MM.1S (cell line): ENCODE data around the gene UBAC1.
"Not testable (repeated sequence)": the region's sequence is repeated elsewhere in the genome, so short reads cannot be mapped to it uniquely, and the experiment has no call there.

ENCODE experiments used
- DNase-seq: peaks from one replicate; pipeline ENCODE4 v3.0.0-alpha.2; 2015
- H2AFZ ChIP-seq: fragments of 300-600 bp; sonication (generic); 2 replicates; pipeline ENCODE4 v1.6.0; 2016; ENCODE audit warnings: antibody characterized with exemption, low read length
- H3F3A ChIP-seq: fragments of 300-600 bp; sonication (generic); 2 replicates; pipeline ENCODE4 v1.6.1; 2016; ENCODE audit warnings: mild to moderate bottlenecking, antibody characterized with exemption, low read length, moderate library complexity, mixed read lengths; ENCODE audit not compliant: insufficient read depth
- H3K27ac ChIP-seq: fragments of 300-600 bp; sonication (generic); 2 replicates; pipeline ENCODE4 v1.5.1; 2016; ENCODE audit warnings: mild to moderate bottlenecking, low read length
- H3K27me3 ChIP-seq: fragments of 300-600 bp; sonication (generic); replicated peaks from 2 replicates; pipeline ENCODE4 v1.6.0; 2016; ENCODE audit warnings: low read length; ENCODE audit not compliant: insufficient read depth
- H3K36me3 ChIP-seq: fragments of 300-600 bp; sonication (generic); replicated peaks from 2 replicates; pipeline ENCODE4 v1.6.1; 2016; ENCODE audit warnings: mild to moderate bottlenecking, low read length, mixed read lengths; ENCODE audit not compliant: insufficient read depth
- H3K4me1 ChIP-seq: fragments of 300-600 bp; sonication (generic); 2 replicates; pipeline ENCODE4 v1.6.1; 2016; ENCODE audit warnings: low read length, mixed read lengths
- H3K4me2 ChIP-seq: fragments of 300-600 bp; sonication (generic); 2 replicates; pipeline ENCODE4 v1.6.0; 2016; ENCODE audit warnings: low read depth, low read length
- H3K4me3 ChIP-seq: fragments of 300-600 bp; sonication (generic); 2 replicates; pipeline ENCODE4 v1.5.1; 2016; ENCODE audit warnings: low read length, mixed read lengths
- H3K79me2 ChIP-seq: fragments of 300-600 bp; sonication (generic); 2 replicates; pipeline ENCODE4 v1.6.1; 2016; ENCODE audit warnings: mixed run types, low read length, mixed read lengths
- H3K9ac ChIP-seq: fragments of 300-600 bp; sonication (generic); 2 replicates; pipeline ENCODE4 v1.6.1; 2016; ENCODE audit warnings: low read length, mixed read lengths
- H3K9me2 ChIP-seq: fragments of 300-600 bp; sonication (generic); replicated peaks from 2 replicates; pipeline ENCODE4 v1.6.1; 2016; ENCODE audit warnings: mild to moderate bottlenecking, low read length, mixed read lengths; ENCODE audit not compliant: insufficient read depth
- H3K9me3 ChIP-seq: fragments of 300-600 bp; sonication (generic); replicated peaks from 2 replicates; pipeline ENCODE4 v1.6.1; 2016; ENCODE audit warnings: mild to moderate bottlenecking, low read length, mixed read lengths; ENCODE audit not compliant: insufficient read depth
- H4K20me1 ChIP-seq: fragments of 300-600 bp; sonication (generic); 2 replicates; pipeline ENCODE4 v1.6.1; 2016; ENCODE audit warnings: mild to moderate bottlenecking, low read length, moderate library complexity, mixed read lengths; ENCODE audit not compliant: insufficient read depth
- EZH2 ChIP-seq: fragments of 300-600 bp; sonication (generic); optimal IDR thresholded peaks from 2 replicates; pipeline ENCODE3; 2017; ENCODE audit warnings: low read depth, mild to moderate bottlenecking, antibody characterized with exemption, low read length, mixed read lengths
- EZH2phosphoT487 ChIP-seq: fragments of 300-600 bp; sonication (generic); IDR thresholded peaks from 2 replicates; pipeline ENCODE4 v1.6.1; 2018; ENCODE audit warnings: antibody characterized with exemption, low read length
- TF ChIP-seq, protein P1 (sequence below): fragments of 300-600 bp; sonication (generic); IDR thresholded peaks from 2 replicates; pipeline ENCODE4 v1.5.1; 2016; ENCODE audit warnings: antibody characterized with exemption, low read length, mixed read lengths

UBAC1 gene

DNA sequence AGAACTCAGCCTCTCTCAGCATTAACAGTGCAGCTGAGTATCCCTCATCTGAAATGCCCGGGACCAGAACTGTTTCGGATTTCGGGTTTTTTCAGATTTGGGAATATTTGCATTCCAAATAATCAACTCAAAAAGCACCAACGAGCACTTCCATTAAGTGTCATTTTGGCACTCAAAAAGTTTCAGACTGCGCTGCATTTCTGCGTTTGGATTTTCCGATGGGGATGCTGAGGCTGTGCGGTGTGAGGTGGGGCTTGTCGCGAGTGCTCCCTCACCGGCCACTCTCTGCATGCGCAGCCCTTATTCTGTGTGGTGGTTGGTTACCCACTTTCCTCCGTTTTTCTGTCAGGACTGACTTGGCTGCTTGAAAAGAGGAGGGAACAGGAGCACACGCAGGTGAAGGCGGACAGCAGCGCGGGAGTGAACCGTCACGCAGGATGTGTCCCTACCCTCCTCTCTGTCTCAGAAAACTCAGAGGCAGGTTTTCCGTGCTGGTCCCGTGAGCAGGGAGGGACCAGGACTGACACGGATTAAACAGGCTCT is 8.4 kb downstream of the UBAC1 start:
- Histone ChIP-seq H2AFZ (no peak overlapping the region), H3K9me2 (no peaks in the 10 kb centered on the region), H3K36me3 (no peaks in the 10 kb centered on the region; the same call in 1 of the 2 replicates), H4K20me1 (peaks cover 10% of the 10 kb centered on the region; the same call in 1 of the 2 replicates), H3K4me2 (no peak overlapping the region), H3K27ac (no peak overlapping the region), H3K4me3 (no peak overlapping the region), H3F3A (no peaks in the 10 kb centered on the region), H3K9ac (no peak overlapping the region), H3K9me3 (no peaks in the 10 kb centered on the region), H3K4me1 (no peaks in the 10 kb centered on the region), H3K79me2 (peaks cover 36% of the 10 kb centered on the region), H3K27me3 (no peaks in the 10 kb centered on the region)
- TF ChIP-seq EZH2phosphoT487 (no peak), EZH2 (no peak)
- TF ChIP-seq, protein P1, sequence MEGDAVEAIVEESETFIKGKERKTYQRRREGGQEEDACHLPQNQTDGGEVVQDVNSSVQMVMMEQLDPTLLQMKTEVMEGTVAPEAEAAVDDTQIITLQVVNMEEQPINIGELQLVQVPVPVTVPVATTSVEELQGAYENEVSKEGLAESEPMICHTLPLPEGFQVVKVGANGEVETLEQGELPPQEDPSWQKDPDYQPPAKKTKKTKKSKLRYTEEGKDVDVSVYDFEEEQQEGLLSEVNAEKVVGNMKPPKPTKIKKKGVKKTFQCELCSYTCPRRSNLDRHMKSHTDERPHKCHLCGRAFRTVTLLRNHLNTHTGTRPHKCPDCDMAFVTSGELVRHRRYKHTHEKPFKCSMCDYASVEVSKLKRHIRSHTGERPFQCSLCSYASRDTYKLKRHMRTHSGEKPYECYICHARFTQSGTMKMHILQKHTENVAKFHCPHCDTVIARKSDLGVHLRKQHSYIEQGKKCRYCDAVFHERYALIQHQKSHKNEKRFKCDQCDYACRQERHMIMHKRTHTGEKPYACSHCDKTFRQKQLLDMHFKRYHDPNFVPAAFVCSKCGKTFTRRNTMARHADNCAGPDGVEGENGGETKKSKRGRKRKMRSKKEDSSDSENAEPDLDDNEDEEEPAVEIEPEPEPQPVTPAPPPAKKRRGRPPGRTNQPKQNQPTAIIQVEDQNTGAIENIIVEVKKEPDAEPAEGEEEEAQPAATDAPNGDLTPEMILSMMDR = no peak
- DNase-seq = no peak

- no peak for TF ChIP-seq EZH2
- TF ChIP-seq, protein P1 = no peak
- no peak for TF ChIP-seq EZH2phosphoT487
- no peak overlapping the region for H2AFZ ChIP-seq
- H3K4me2 ChIP-seq = no peak overlapping the region
- DNase-seq = no peak
- H3K4me3 ChIP-seq = no peak overlapping the region
- H3K36me3 ChIP-seq = no peaks in the 10 kb centered on the region; the same call in 1 of the 2 replicates
- H3K79me2 ChIP-seq = peaks cover 29% of the 10 kb centered on the region
- H3F3A ChIP-seq = no peaks in the 10 kb centered on the region
- H3K9ac ChIP-seq = no peak overlapping the region
- no peaks in the 10 kb centered on the region for H3K27me3 ChIP-seq
- no peaks in the 10 kb centered on the region for H3K9me3 ChIP-seq
- H3K27ac ChIP-seq = no peak overlapping the region
- H4K20me1 ChIP-seq = peaks cover 10% of the 10 kb centered on the region; the same call in 1 of the 2 replicates
- no peaks in the 10 kb centered on the region for H3K4me1 ChIP-seq
- H3K9me2 ChIP-seq = no peaks in the 10 kb centered on the region
Measured at GRCh38 chr9:135951889-135952663, 9.1 kb downstream of the UBAC1 start.

GRCh38 chr9:135951310-135951709 is 9.9 kb downstream of the UBAC1 start:
- not testable (repeated sequence) for H3K9me3 ChIP-seq, H4K20me1 ChIP-seq, H3K27me3 ChIP-seq, H3K4me2 ChIP-seq, H3K9ac ChIP-seq, H2AFZ ChIP-seq, H3K9me2 ChIP-seq, H3K4me1 ChIP-seq, H3K27ac ChIP-seq, H3K4me3 ChIP-seq, H3K36me3 ChIP-seq, H3F3A ChIP-seq, DNase-seq
- H3K79me2 ChIP-seq = peaks cover 21% of the 10 kb centered on the region

DNA sequence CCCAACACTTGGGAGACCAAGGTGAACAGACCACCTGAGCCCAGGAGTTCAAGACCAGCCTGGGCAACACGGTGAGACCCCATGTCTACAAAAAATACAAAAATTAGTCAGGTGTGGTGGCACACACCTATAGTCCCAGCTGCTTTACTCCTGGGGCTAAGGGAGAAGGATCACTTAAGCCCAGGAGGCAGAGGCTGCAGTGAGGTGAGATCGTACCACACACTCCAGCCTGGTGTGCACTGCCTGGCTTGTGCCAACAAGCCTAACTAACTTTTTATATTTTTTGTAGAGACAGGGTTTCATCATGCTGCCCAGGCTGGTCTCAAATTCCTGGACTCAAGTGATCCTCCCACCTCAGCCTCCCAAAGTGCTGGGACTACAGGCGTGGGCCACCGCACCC is 10.3 kb downstream of the UBAC1 start:
- not testable (repeated sequence) for H3K27me3 ChIP-seq, H3F3A ChIP-seq, H3K27ac ChIP-seq, H3K36me3 ChIP-seq, H3K9me2 ChIP-seq, H3K9ac ChIP-seq, H2AFZ ChIP-seq, H3K4me2 ChIP-seq, H3K9me3 ChIP-seq, DNase-seq, H3K4me3 ChIP-seq, H3K4me1 ChIP-seq, H4K20me1 ChIP-seq
- peaks cover 17% of the 10 kb centered on the region for H3K79me2 ChIP-seq
